CD4-positive, alpha-beta T cell (primary cell): ENCODE results near the gene FUT8. TPM values are rescaled to one million over a fixed set of nuclear protein-coding genes. Genes with fewer than 3 reads are reported as not detected.

Experiments used
- microRNA-seq: library from miRNA; unstranded; fragments of <30 nt; microRNA quantifications from one replicate; pipeline ENCODE4 v1.2.0, GENCODE V29; 2021; ENCODE audit warnings: borderline microRNAs expressed, borderline replicate concordance
- total RNA-seq, 174 experiments: library from RNA in 2 of 174; stranded (reverse) in 2 of 174; gene quantifications; one replicate each; pipeline ENCODE4 v1.2.3 and lab custom pipeline; 2021 to 2026

Gene FUT8
- total RNA-seq, 2 experiments from 2014 or later, result 31.3 to 39.1 TPM

Small RNAs within 50 kb of the gene (microRNA-seq; reads per million reads assigned to microRNA genes)
- 1.2 reads per million for gene MIR625
